SK-N-SH (cell line): ENCODE results near the gene MAP7D3. TPM values are rescaled to one million over a fixed set of nuclear protein-coding genes. Genes with fewer than 3 reads are reported as not detected.

Source experiments
- CTCF ChIA-PET: fragments of 300-600, 350-600 bp; formaldehyde crosslinking; extraction: SDS; loops from one replicate; lab custom pipeline; 2021; lab: Yijun Ruan, JAX
- POLR2A ChIA-PET: fragments of 350-600 bp; sonication (Branson Sonifier 250); formaldehyde crosslinking; extraction: SDS; loops from one replicate; lab custom pipeline; 2020; ENCODE audit warnings: antibody characterized with exemption, inconsistent platforms; lab: Yijun Ruan, JAX
- DNase-seq: peaks from one replicate; pipeline ENCODE4 v3.0.0; 2012
- H2AFZ ChIP-seq: fragments of 200-600 bp; sonication (generic); 2 replicates; pipeline ENCODE4 v1.8.1; 2016; ENCODE audit warnings: antibody characterized with exemption, mild to moderate bottlenecking, low read depth
- H3F3A ChIP-seq: fragments of 200-600 bp; sonication (generic); replicated peaks from 2 replicates; pipeline ENCODE3; 2016; ENCODE audit warnings: antibody characterized with exemption, mild to moderate bottlenecking; ENCODE audit not compliant: insufficient read depth
- H3K27ac ChIP-seq, 2 experiments: fragments of 200-500 bp in 1 of 2; fragments of 200-600 bp in 1 of 2; sonication (Bioruptor generic) in 1 of 2; sonication (generic), shearing (Covaris generic) in 1 of 2; 2 replicates each; pipeline versions ENCODE4 v1.5.1 to v1.6.1; 2014 to 2016; ENCODE audit warnings: low read depth in 2 of 2, inconsistent platforms in 1 of 2, low read length in 1 of 2, mild to moderate bottlenecking in 1 of 2, mixed read lengths in 1 of 2
- H3K27me3 ChIP-seq: fragments of 200-600 bp; sonication (generic), shearing (Covaris generic); 2 replicates; pipeline ENCODE4 v1.6.1; 2016; ENCODE audit warnings: mixed run types; ENCODE audit not compliant: insufficient read depth
- H3K36me3 ChIP-seq, 2 experiments: fragments of 200-500 bp in 1 of 2; fragments of 200-600 bp in 1 of 2; sonication (Bioruptor generic) in 1 of 2; sonication (generic) in 1 of 2; replicated peaks in 1 of 2; 2 replicates each; pipeline versions ENCODE3 to v1.5.1; 2014 to 2016; ENCODE audit warnings: low read length in 1 of 2, mild to moderate bottlenecking in 1 of 2; ENCODE audit not compliant: insufficient read depth in 2 of 2, control insufficient read depth in 1 of 2
- H3K4me1 ChIP-seq, 2 experiments: fragments of 200-500 bp in 1 of 2; fragments of 200-600 bp in 1 of 2; sonication (Bioruptor generic) in 1 of 2; sonication (generic), shearing (Covaris generic) in 1 of 2; 2 replicates each; pipeline versions ENCODE4 v1.5.1 to v1.6.1; 2014 to 2016; ENCODE audit warnings: low read depth in 1 of 2, low read length in 1 of 2, mixed run types in 1 of 2; ENCODE audit not compliant: insufficient read depth in 2 of 2, control insufficient read depth in 1 of 2
- H3K4me2 ChIP-seq: fragments of 200-600 bp; sonication (generic), shearing (Covaris generic); 2 replicates; pipeline ENCODE4 v1.6.1; 2017; ENCODE audit warnings: mixed run types
- H3K4me3 ChIP-seq, 2 experiments: fragments of 200-500 bp in 1 of 2; fragments of 200-600 bp in 1 of 2; sonication (Bioruptor generic) in 1 of 2; sonication (generic), shearing (Covaris generic) in 1 of 2; 2 replicates each; pipeline versions ENCODE4 v1.5.1 to v1.8.1; 2014 to 2016; ENCODE audit warnings: low read depth in 2 of 2, inconsistent platforms in 1 of 2, low read length in 1 of 2, mild to moderate bottlenecking in 1 of 2, mixed read lengths in 1 of 2, moderate library complexity in 1 of 2
- H3K79me2 ChIP-seq: fragments of 200-600 bp; sonication (generic); 2 replicates; pipeline ENCODE4 v1.8.1; 2017; ENCODE audit warnings: mild to moderate bottlenecking; ENCODE audit not compliant: insufficient read depth
- H3K9ac ChIP-seq: fragments of 200-600 bp; sonication (generic); 2 replicates; pipeline ENCODE4 v1.6.1; 2017; ENCODE audit warnings: mixed run types
- H3K9me2 ChIP-seq: fragments of 200-600 bp; sonication (generic); 2 replicates; pipeline ENCODE4 v1.6.1; 2017; ENCODE audit warnings: mixed run types
- H3K9me3 ChIP-seq: fragments of 200-600 bp; sonication (generic); 2 replicates; pipeline ENCODE4 v1.6.1; 2017; ENCODE audit warnings: mixed run types, mild to moderate bottlenecking, moderate library complexity
- H4K20me1 ChIP-seq: fragments of 200-600 bp; sonication (generic); 2 replicates; pipeline ENCODE4 v1.6.1; 2017; ENCODE audit warnings: mild to moderate bottlenecking, mixed run types; ENCODE audit not compliant: insufficient read depth
- CTCF ChIP-seq: fragments of 200-600 bp; sonication (generic); IDR thresholded peaks from 2 replicates; pipeline ENCODE4 v1.6.1; 2017; ENCODE audit warnings: antibody characterized with exemption, mild to moderate bottlenecking, moderate library complexity
- ELF1 ChIP-seq: IDR thresholded peaks from 2 replicates; pipeline ENCODE4 v1.4.0; 2012
- EZH2phosphoT487 ChIP-seq: fragments of 200-600 bp; sonication (generic); IDR thresholded peaks from 2 replicates; pipeline ENCODE4 v1.6.1; 2017; ENCODE audit warnings: low read depth, mixed run types, mild to moderate bottlenecking, antibody characterized with exemption, moderate library complexity, borderline replicate concordance
- FOXJ3 ChIP-seq: sonication (generic); formaldehyde crosslinking; IDR thresholded peaks from 2 replicates; pipeline ENCODE4 v1.5.1; 2020; ENCODE audit warnings: mild to moderate bottlenecking, missing genetic modification reagents
- JUND ChIP-seq: IDR thresholded peaks from 2 replicates; pipeline ENCODE4 v1.4.0; 2012
- MAX ChIP-seq: IDR thresholded peaks from 2 replicates; pipeline ENCODE4 v1.4.0; 2012; ENCODE audit warnings: low read depth
- MEF2A ChIP-seq: IDR thresholded peaks from 2 replicates; pipeline ENCODE4 v1.4.0; 2012; ENCODE audit warnings: low read depth, borderline replicate concordance
- MXI1 ChIP-seq: IDR thresholded peaks from 2 replicates; pipeline ENCODE4 v1.6.1; 2012; ENCODE audit warnings: mild to moderate bottlenecking, low read depth, low read length, improper control_type of control experiment
- PBX3 ChIP-seq: IDR thresholded peaks from 2 replicates; pipeline ENCODE4; 2012
- POLR2AphosphoS5 ChIP-seq: IDR thresholded peaks from 2 replicates; pipeline ENCODE4 v1.6.1; 2012; ENCODE audit warnings: low read depth, low read length
- RAD21 ChIP-seq: IDR thresholded peaks from 2 replicates; pipeline ENCODE4 v1.6.1; 2012; ENCODE audit warnings: mild to moderate bottlenecking, low read length
- REST ChIP-seq: IDR thresholded peaks from 2 replicates; pipeline ENCODE4 v1.6.1; 2012; ENCODE audit warnings: mild to moderate bottlenecking, low read depth, low read length, moderate library complexity
- RFX5 ChIP-seq: IDR thresholded peaks from 2 replicates; pipeline ENCODE4 v1.6.1; 2012; ENCODE audit warnings: mild to moderate bottlenecking, improper control_type of control experiment, low read length
- SIN3A ChIP-seq: IDR thresholded peaks from 2 replicates; pipeline ENCODE4 v1.6.1; 2012; ENCODE audit warnings: low read depth, mild to moderate bottlenecking, low read length, moderate library complexity, borderline replicate concordance
- TCF12 ChIP-seq: IDR thresholded peaks from 2 replicates; pipeline ENCODE4 v1.4.0; 2012
- WGBS: methylation state at CpG from one replicate; pipeline ENCODE4 v1.1.6; 2017; ENCODE audit warnings: low lambda C conversion rate; 5-methylcytosine and 5-hydroxymethylcytosine counted together
- polyA plus RNA-seq, 3 experiments: library from polyadenylated mRNA; depleted of rRNA; stranded (reverse); fragments of >200 nt; gene quantifications; 2 replicates each; pipeline ENCODE4 v1.2.3, GENCODE V29; 2012

Gene MAP7D3
- polyA plus RNA-seq, 1 of the 3 experiments (the other 2 are of a cell fraction) = 5.8 TPM

- H3K4me3 ChIP-seq = no peak overlapping the region
- no peaks in the 10 kb centered on the region for H3K9me2 ChIP-seq
- no peaks in the 10 kb centered on the region for H3F3A ChIP-seq
- 61% methylated on average over 8 of the region's 8 CpGs for WGBS
- peaks cover 6% of the 10 kb centered on the region; the same call in 1 of the 2 replicates for H3K27me3 ChIP-seq
- no peaks in the 10 kb centered on the region; a peak in 1 of 4 replicates for H3K4me1 ChIP-seq
- ChIA-PET CTCF (interaction anchor here (2.6 kb wide), 1 partner anchor 178 kb away, joined by 13 read pairs; no protein-coding TSS in a partner anchor), POLR2A (no interaction called here)
- H3K9me3 ChIP-seq = no peaks in the 10 kb centered on the region
- H3K4me2 ChIP-seq = no peak overlapping the region
- H3K9ac ChIP-seq = no peak overlapping the region
- DNase-seq = no peak
- no peaks in the 10 kb centered on the region for H3K79me2 ChIP-seq
- peaks cover 0 to 19% of the 10 kb centered on the region in 2 experiments for H3K36me3 ChIP-seq
- no peaks in the 10 kb centered on the region for H4K20me1 ChIP-seq
- H3K27ac ChIP-seq = no peak overlapping the region
- no peak for TF ChIP-seq JUND
- TF ChIP-seq RAD21 = no peak
- no peak for TF ChIP-seq POLR2AphosphoS5
- no peak for TF ChIP-seq EZH2phosphoT487
- TF ChIP-seq MXI1 = no peak
- TF ChIP-seq FOXJ3 = no peak
- TF ChIP-seq REST = no peak
- no peak for TF ChIP-seq MEF2A
- no peak for TF ChIP-seq TCF12
- TF ChIP-seq PBX3 = no peak
- TF ChIP-seq ELF1 = no peak
- no peak for TF ChIP-seq MAX
- no peak for TF ChIP-seq SIN3A
- no peak overlapping the region for H2AFZ ChIP-seq
These were observed 45.3 kb downstream of the MAP7D3 start for GRCh38 chrX:136205882-136206380.

- no peak for DNase-seq
- H3K9me2 ChIP-seq = no peaks in the 10 kb centered on the region
- H2AFZ ChIP-seq = no peak overlapping the region
- H3F3A ChIP-seq = no peaks in the 10 kb centered on the region
- H3K79me2 ChIP-seq = no peaks in the 10 kb centered on the region
- no peaks in the 10 kb centered on the region; the same call in 1 of the 2 replicates for H3K27me3 ChIP-seq
- no peak overlapping the region for H3K4me3 ChIP-seq
- POLR2A ChIA-PET = no interaction called here
- peaks cover 0 to 12% of the 10 kb centered on the region in 2 experiments for H3K36me3 ChIP-seq
- no peak overlapping the region for H3K9ac ChIP-seq
- H3K4me2 ChIP-seq = no peak overlapping the region
- CTCF ChIA-PET = interaction anchor here (2.6 kb wide), 1 partner anchor 176 kb away, joined by 13 read pairs; no protein-coding TSS in a partner anchor
- no peaks in the 10 kb centered on the region; a peak in 1 of 4 replicates for H3K4me1 ChIP-seq
- H3K27ac ChIP-seq = no peak overlapping the region
- no peaks in the 10 kb centered on the region for H4K20me1 ChIP-seq
- no peaks in the 10 kb centered on the region for H3K9me3 ChIP-seq
- 48% methylated on average over 2 of the region's 2 CpGs for WGBS
- TF ChIP-seq PBX3 (no peak), RAD21 (no peak), FOXJ3 (no peak), CTCF (no peak), ELF1 (no peak), MAX (no peak), RFX5 (no peak)
These were observed 46.6 kb downstream of the MAP7D3 start for GRCh38 chrX:136204571-136204970.
